ENCODE data around the gene UGT1A8.
"Not testable (repeated sequence)": the region's sequence is repeated elsewhere in the genome, so short reads cannot be mapped to it uniquely, and the experiment has no call there.

UGT1A8 gene

GRCh38 chr2:233718552-233718951 lies 101.1 kb downstream of the UGT1A8 start, which contains the start of gene UGT1A4:
TSS of gene UGT1A4 (plus strand) at chr2:233718736. CDS start at chr2:233718821, 85 bp downstream.
- DNase-seq (ENCODE audit: low spot score): no peak

GRCh38 chr2:233728723-233729301 lies 111.4 kb downstream of the UGT1A8 start, which contains the start of gene UGT1A3:
TSS of gene UGT1A3 (plus strand) at chr2:233729042. CDS start at chr2:233729127, 85 bp downstream.
- DNase-seq (ENCODE audit: low spot score): no peak

- not testable (repeated sequence) for DNase-seq (ENCODE audit: low spot score)
Measured at GRCh38 chr2:233736868-233737653, 119.6 kb downstream of the UGT1A8 start.

GRCh38 chr2:233740870-233741269 lies 123.4 kb downstream of the UGT1A8 start:
- DNase-seq (ENCODE audit: low spot score): no peak

GRCh38 chr2:233743464-233744259 lies 126.2 kb downstream of the UGT1A8 start:
- no peak for DNase-seq (ENCODE audit: low spot score)

- no peak for DNase-seq (ENCODE audit: low spot score)
Measured at GRCh38 chr2:233745073-233745755, 127.8 kb downstream of the UGT1A8 start.

GRCh38 chr2:233745838-233746237 lies 128.4 kb downstream of the UGT1A8 start:
- not testable (repeated sequence) for DNase-seq (ENCODE audit: low spot score)

GRCh38 chr2:233746475-233747282 lies 129.2 kb downstream of the UGT1A8 start:
- DNase-seq (ENCODE audit: low spot score): no peak

GRCh38 chr2:233747283-233747544 lies 129.8 kb downstream of the UGT1A8 start:
- DNase-seq (ENCODE audit: low spot score): no peak

GRCh38 chr2:233750689-233751088 lies 133.3 kb downstream of the UGT1A8 start:
- DNase-seq (ENCODE audit: low spot score): not testable (repeated sequence)

GRCh38 chr2:233751212-233752009 lies 134.0 kb downstream of the UGT1A8 start:
- DNase-seq (ENCODE audit: low spot score): not testable (repeated sequence)

- no peak for DNase-seq (ENCODE audit: low spot score)
Measured at GRCh38 chr2:233754872-233755611, 137.6 kb downstream of the UGT1A8 start.

GRCh38 chr2:233756429-233757081 lies 139.1 kb downstream of the UGT1A8 start:
- DNase-seq (ENCODE audit: low spot score): no peak

- no peak for DNase-seq (ENCODE audit: low spot score)
Measured at GRCh38 chr2:233758141-233758540, 140.7 kb downstream of the UGT1A8 start.

- no peak for DNase-seq (ENCODE audit: low spot score)
Measured at GRCh38 chr2:233758849-233759248, 141.4 kb downstream of the UGT1A8 start.

GRCh38 chr2:233760043-233760442 lies 142.6 kb downstream of the UGT1A8 start, which contains the start of gene UGT1A1:
TSS of gene UGT1A1 (plus strand) at chr2:233760270. CDS start at chr2:233760288, 18 bp downstream.
- DNase-seq (ENCODE audit: low spot score): no peak

- no peak for DNase-seq (ENCODE audit: low spot score)
Measured at GRCh38 chr2:233761040-233761769, 143.8 kb downstream of the UGT1A8 start.

GRCh38 chr2:233764264-233764663 lies 146.8 kb downstream of the UGT1A8 start:
- DNase-seq (ENCODE audit: low spot score): no peak

Data from activated CD4-positive, alpha-beta T cell treated with anti-CD3 and anti-CD28 coated beads, Interleukin-2, Interleukin-4, amounts not matched to agents 100 ng/mL and 50 ng/mL, durations not matched to agents 16 hours and 8 hours (primary cell).